IMR-90 (cell line): ENCODE data around the gene PKN3. TPM values are rescaled to one million over a fixed set of nuclear protein-coding genes. Genes with fewer than 3 reads are reported as not detected.

Experiments used
- ATAC-seq: fragments of 200-7000 bp; cut with Tn5 transposase; 2 replicates; pipeline ENCODE4 v1.9.1; 2020; ENCODE audit warnings: low read depth, mild to moderate bottlenecking, moderate library complexity
- BruUV-seq: library from RNA; stranded (reverse); fragments of 400-500 nt; replicated peaks from 2 replicates; lab custom pipeline; 2021; lab: Mats Ljungman, UMichigan
- CTCF ChIA-PET: fragments of 300-600 bp; formaldehyde crosslinking; extraction: SDS; loops from one replicate; lab custom pipeline; 2021; ENCODE audit warnings: antibody characterized with exemption; lab: Yijun Ruan, JAX
- POLR2A ChIA-PET: fragments of 300-600 bp; sonication (Branson Sonifier 250); formaldehyde crosslinking; loops from one replicate; lab custom pipeline; 2022; ENCODE audit warnings: antibody characterized with exemption; ENCODE audit not compliant: unreplicated experiment; lab: Charles Lee
- DNase-seq: peaks from one replicate; pipeline ENCODE4 v3.0.0; 2013
- H2AFZ ChIP-seq: replicated peaks from 2 replicates; pipeline ENCODE3; 2013; ENCODE audit warnings: low read length, mild to moderate bottlenecking; ENCODE audit not compliant: poor library complexity
- H2AK5ac ChIP-seq: 2 replicates; pipeline ENCODE4 v1.6.1; 2013; ENCODE audit warnings: low read depth, low read length, inconsistent platforms
- H2AK9ac ChIP-seq: replicated peaks from 2 replicates; pipeline ENCODE3; 2013; ENCODE audit warnings: mild to moderate bottlenecking, low read depth, low read length, moderate library complexity; ENCODE audit not compliant: poor library complexity
- H2BK120ac ChIP-seq: 2 replicates; pipeline ENCODE4 v1.6.1; 2013; ENCODE audit warnings: low read depth, low read length, inconsistent platforms
- H2BK15ac ChIP-seq: 3 replicates; pipeline ENCODE4 v1.6.1; 2013; ENCODE audit warnings: low read depth, low read length, inconsistent platforms
- H2BK20ac ChIP-seq: 2 replicates; pipeline ENCODE4 v1.6.1; 2013; ENCODE audit warnings: low read depth, mild to moderate bottlenecking, inconsistent platforms, low read length, moderate library complexity
- H2BK5ac ChIP-seq: 2 replicates; pipeline ENCODE4 v1.6.1; 2013; ENCODE audit warnings: mild to moderate bottlenecking, low read depth, low read length, inconsistent platforms; ENCODE audit not compliant: poor library complexity, severe bottlenecking
- H3K14ac ChIP-seq: replicated peaks from 2 replicates; pipeline ENCODE4 v1.6.1; 2013; ENCODE audit warnings: low read depth, low read length, inconsistent platforms
- H3K18ac ChIP-seq: 2 replicates; pipeline ENCODE4 v1.6.1; 2013; ENCODE audit warnings: low read depth, low read length, control low read depth
- H3K23ac ChIP-seq: 2 replicates; pipeline ENCODE4 v1.6.1; 2013; ENCODE audit warnings: low read depth, low read length, inconsistent platforms
- H3K27ac ChIP-seq: 2 replicates; pipeline ENCODE4 v1.5.1; 2013; ENCODE audit warnings: mild to moderate bottlenecking, control low read depth, low read length; ENCODE audit not compliant: insufficient read depth
- H3K27me3 ChIP-seq: 2 replicates; pipeline ENCODE4 v1.6.1; 2013; ENCODE audit warnings: low read length; ENCODE audit not compliant: control insufficient read depth, insufficient read depth
- H3K36me3 ChIP-seq: 2 replicates; pipeline ENCODE4 v1.6.1; 2013; ENCODE audit warnings: low read length, mixed read lengths; ENCODE audit not compliant: control insufficient read depth, insufficient read depth
- H3K4ac ChIP-seq: 2 replicates; pipeline ENCODE4 v1.6.1; 2013; ENCODE audit warnings: low read depth, low read length, inconsistent platforms
- H3K4me1 ChIP-seq: 2 replicates; pipeline ENCODE4 v1.6.1; 2013; ENCODE audit warnings: low read length, mixed read lengths; ENCODE audit not compliant: control insufficient read depth, insufficient read depth
- H3K4me2 ChIP-seq: 2 replicates; pipeline ENCODE4 v1.6.1; 2013; ENCODE audit warnings: low read depth, mild to moderate bottlenecking, control low read depth, low read length, moderate library complexity
- H3K4me3 ChIP-seq: 2 replicates; pipeline ENCODE4 v1.5.1; 2013; ENCODE audit warnings: low read depth, mild to moderate bottlenecking, control low read depth, low read length, moderate library complexity; ENCODE audit not compliant: insufficient read depth
- H3K56ac ChIP-seq: 2 replicates; pipeline ENCODE4 v1.6.1; 2013; ENCODE audit warnings: low read length, inconsistent platforms; ENCODE audit not compliant: insufficient read depth; ENCODE audit errors: extremely low read depth
- H3K79me1 ChIP-seq, 2 experiments: 2 replicates each; pipeline ENCODE4 v1.6.1; 2013; ENCODE audit warnings: low read length in 2 of 2, inconsistent platforms in 1 of 2, low read depth in 1 of 2
- H3K9ac ChIP-seq: 2 replicates; pipeline ENCODE4 v1.6.1; 2013; ENCODE audit warnings: low read depth, low read length, control low read depth
- H3K9me1 ChIP-seq: 2 replicates; pipeline ENCODE4 v1.6.1; 2013; ENCODE audit warnings: low read length, inconsistent platforms; ENCODE audit not compliant: insufficient read depth
- H3K9me3 ChIP-seq: 2 replicates; pipeline ENCODE4 v1.6.1; 2013; ENCODE audit warnings: low read length; ENCODE audit not compliant: control insufficient read depth, insufficient read depth
- H4K20me1 ChIP-seq: 2 replicates; pipeline ENCODE4 v1.6.1; 2013; ENCODE audit warnings: low read length, inconsistent platforms; ENCODE audit not compliant: insufficient read depth
- H4K5ac ChIP-seq: 2 replicates; pipeline ENCODE4 v1.6.1; 2013; ENCODE audit warnings: mild to moderate bottlenecking, low read depth, low read length, control low read depth
- H4K8ac ChIP-seq, 2 experiments: 2 replicates each; pipeline ENCODE4 v1.6.1; 2013; ENCODE audit warnings: low read depth in 2 of 2, low read length in 2 of 2, control low read depth in 1 of 2, inconsistent platforms in 1 of 2
- H4K91ac ChIP-seq: 2 replicates; pipeline ENCODE4 v1.6.1; 2013; ENCODE audit warnings: low read depth, low read length, inconsistent platforms; ENCODE audit not compliant: insufficient read depth
- BHLHE40 ChIP-seq: fragments of 150-350 bp; IDR thresholded peaks from 2 replicates; pipeline ENCODE4 v1.6.1; 2016; ENCODE audit warnings: mild to moderate bottlenecking, low read depth, low read length
- MAFK ChIP-seq: IDR thresholded peaks from 2 replicates; pipeline ENCODE4 v1.6.1; 2012; ENCODE audit warnings: low read depth, low read length, improper control_type of control experiment
- RFX5 ChIP-seq: IDR thresholded peaks from 2 replicates; pipeline ENCODE4 v1.8.0; 2012; ENCODE audit warnings: low read depth, mild to moderate bottlenecking, low read length, moderate library complexity
- SMC3 ChIP-seq: fragments of 150-350 bp; IDR thresholded peaks from 2 replicates; pipeline ENCODE4 v1.6.1; 2016; ENCODE audit warnings: low read depth, mild to moderate bottlenecking, antibody characterized with exemption, low read length, moderate library complexity
- WGBS, 2 experiments: methylation state at CpG; one replicate each; pipeline versions ENCODE4 v1.1.5 to v1.1.7; 2013; ENCODE audit warnings: missing lambda C conversion rate in 2 of 2; ENCODE audit not compliant: insufficient read length in 1 of 2; ENCODE audit errors: extremely low coverage in 2 of 2; 5-methylcytosine and 5-hydroxymethylcytosine counted together
- dilution Hi-C: fragments of 300-500 bp; cut with HindIII; formaldehyde crosslinking; loops from one replicate; pipeline ENCODE4 v1.14.3; 2018; ENCODE audit warnings: low sequenced_read_pairs; ENCODE audit not compliant: unreplicated experiment
- in situ Hi-C: fragments of 300-500 bp; cut with MboI; formaldehyde crosslinking; loops from 3 replicates; pipeline ENCODE4 v1.14.3; 2019; ENCODE audit warnings: low sequenced_read_pairs, inconsistent platforms, mixed read lengths
- intact Hi-C: fragments of 100-400 bp; cut with micrococcal nuclease; formaldehyde crosslinking; loops from 2 replicates; pipeline ENCODE4 v1.10.0; 2022
- polyA plus RNA-seq, 3 experiments: library from polyadenylated mRNA; depleted of rRNA; stranded (reverse); fragments of >200 nt; gene quantifications; 2 replicates each; pipeline ENCODE4 v1.2.3, GENCODE V29; 2012; ENCODE audit warnings: low replicate concordance in 1 of 3
- total RNA-seq: library from RNA; depleted of rRNA; stranded (reverse); fragments of >200 nt; gene quantifications from 2 replicates; pipeline ENCODE4 v1.2.3, GENCODE V29; 2012
- TF ChIP-seq, protein P1 (sequence below): conservative IDR thresholded peaks from 2 replicates; pipeline ENCODE4 v1.5.1; 2012; ENCODE audit warnings: mild to moderate bottlenecking, low read depth, low read length, improper control_type of control experiment
- TF ChIP-seq, protein P2 (sequence below): fragments of 150-350 bp; IDR thresholded peaks from 2 replicates; pipeline ENCODE4 v1.6.1; 2016; ENCODE audit warnings: low read depth, mild to moderate bottlenecking, low read length, moderate library complexity, borderline replicate concordance

PKN3 gene
- total and polyA plus RNA-seq, 2 of the 4 experiments (the other 2 are of a cell fraction), result 1.6 to 3.8 TPM

DNA sequence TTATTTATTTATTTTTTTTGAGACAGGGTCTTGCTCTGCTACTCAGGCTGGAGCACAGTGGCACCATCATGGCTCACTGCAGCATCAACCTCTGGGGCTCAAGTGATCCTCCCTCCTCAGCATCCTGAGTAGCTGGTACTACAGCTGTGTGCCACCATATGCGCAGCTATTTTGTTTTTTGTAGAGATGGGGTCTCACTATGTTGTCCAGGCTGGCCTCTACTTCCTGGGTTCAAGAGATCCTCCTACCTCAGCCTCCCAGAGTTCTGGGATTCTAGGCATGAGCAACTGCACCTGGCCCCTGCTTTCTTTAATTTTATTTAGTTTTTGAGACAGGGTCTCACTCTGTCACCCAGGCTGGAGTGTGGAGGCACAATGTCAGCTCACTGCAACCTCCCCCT lies 41.1 kb downstream of the PKN3 start:
- in situ Hi-C loops (no loop called here), intact Hi-C loops (no loop called here), dilution Hi-C loops (no loop called here)
- ATAC-seq (no peak), DNase-seq (no peak)
- Histone ChIP-seq H4K91ac (no peak overlapping the region), H3K4ac (no peak overlapping the region), H4K8ac (no peak overlapping the region), H3K14ac (no peak overlapping the region), H3K9me3 (no peaks in the 10 kb centered on the region), H2BK120ac (no peak overlapping the region), H3K9ac (no peak overlapping the region), H2BK20ac (no peak overlapping the region), H2AFZ (no peak overlapping the region), H3K4me3 (no peak overlapping the region), H4K5ac (no peak overlapping the region), H3K9me1 (0 out of 2 replicates have a peak, but pooled peaks cover 2% of the 10 kb centered on the region), H3K18ac (no peak overlapping the region), H3K4me2 (no peak overlapping the region), H3K36me3 (peaks cover 26% of the 10 kb centered on the region), H3K23ac (no peak overlapping the region), H3K56ac (no peak overlapping the region), H3K4me1 (no peaks in the 10 kb centered on the region), H3K79me1 (no peaks in the 10 kb centered on the region), H3K27me3 (no peaks in the 10 kb centered on the region), H2AK5ac (no peak overlapping the region), H2BK5ac (no peak overlapping the region), H3K27ac (no peak overlapping the region), H4K20me1 (no peaks in the 10 kb centered on the region), H2BK15ac (no peak overlapping the region), H2AK9ac (no peak overlapping the region)
- TF ChIP-seq BHLHE40, result no peak
- TF ChIP-seq, protein P1, sequence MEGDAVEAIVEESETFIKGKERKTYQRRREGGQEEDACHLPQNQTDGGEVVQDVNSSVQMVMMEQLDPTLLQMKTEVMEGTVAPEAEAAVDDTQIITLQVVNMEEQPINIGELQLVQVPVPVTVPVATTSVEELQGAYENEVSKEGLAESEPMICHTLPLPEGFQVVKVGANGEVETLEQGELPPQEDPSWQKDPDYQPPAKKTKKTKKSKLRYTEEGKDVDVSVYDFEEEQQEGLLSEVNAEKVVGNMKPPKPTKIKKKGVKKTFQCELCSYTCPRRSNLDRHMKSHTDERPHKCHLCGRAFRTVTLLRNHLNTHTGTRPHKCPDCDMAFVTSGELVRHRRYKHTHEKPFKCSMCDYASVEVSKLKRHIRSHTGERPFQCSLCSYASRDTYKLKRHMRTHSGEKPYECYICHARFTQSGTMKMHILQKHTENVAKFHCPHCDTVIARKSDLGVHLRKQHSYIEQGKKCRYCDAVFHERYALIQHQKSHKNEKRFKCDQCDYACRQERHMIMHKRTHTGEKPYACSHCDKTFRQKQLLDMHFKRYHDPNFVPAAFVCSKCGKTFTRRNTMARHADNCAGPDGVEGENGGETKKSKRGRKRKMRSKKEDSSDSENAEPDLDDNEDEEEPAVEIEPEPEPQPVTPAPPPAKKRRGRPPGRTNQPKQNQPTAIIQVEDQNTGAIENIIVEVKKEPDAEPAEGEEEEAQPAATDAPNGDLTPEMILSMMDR, result no peak
- TF ChIP-seq SMC3, result no peak
- TF ChIP-seq MAFK, result no peak
- TF ChIP-seq, protein P2, sequence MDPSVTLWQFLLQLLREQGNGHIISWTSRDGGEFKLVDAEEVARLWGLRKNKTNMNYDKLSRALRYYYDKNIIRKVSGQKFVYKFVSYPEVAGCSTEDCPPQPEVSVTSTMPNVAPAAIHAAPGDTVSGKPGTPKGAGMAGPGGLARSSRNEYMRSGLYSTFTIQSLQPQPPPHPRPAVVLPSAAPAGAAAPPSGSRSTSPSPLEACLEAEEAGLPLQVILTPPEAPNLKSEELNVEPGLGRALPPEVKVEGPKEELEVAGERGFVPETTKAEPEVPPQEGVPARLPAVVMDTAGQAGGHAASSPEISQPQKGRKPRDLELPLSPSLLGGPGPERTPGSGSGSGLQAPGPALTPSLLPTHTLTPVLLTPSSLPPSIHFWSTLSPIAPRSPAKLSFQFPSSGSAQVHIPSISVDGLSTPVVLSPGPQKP, result no peak
- no peak for TF ChIP-seq RFX5
- WGBS, 2 experiments, result no CpG with 5 or more reads among the region's 1 CpG
- no TSS peak for BruUV-seq
- CTCF ChIA-PET, result no interaction called here
- POLR2A ChIA-PET, result no interaction called here
